H1 (cell line): ENCODE results near the gene MCM3AP. TPM values are rescaled to one million over a fixed set of nuclear protein-coding genes. Genes with fewer than 3 reads are reported as not detected.

Experiments
- CTCF ChIA-PET: fragments of 300-600 bp; sonication (Branson Sonifier 250); formaldehyde crosslinking; loops from one replicate; lab custom pipeline; 2021; ENCODE audit not compliant: partially characterized antibody; lab: Charles Lee
- POLR2A ChIA-PET: fragments of 300-600 bp; sonication (Branson Sonifier 250); formaldehyde crosslinking; loops from one replicate; lab custom pipeline; 2021; ENCODE audit warnings: inconsistent platforms; ENCODE audit not compliant: partially characterized antibody; lab: Charles Lee
- DNase-seq, 2 experiments: peaks; one replicate each; pipeline versions ENCODE4 v3.0.0 to v3.0.0-alpha.2; 2010 to 2022; ENCODE audit warnings: low spot score in 2 of 2, low read depth in 1 of 2, mixed read lengths in 1 of 2
- FAIRE-seq: peaks from 2 replicates; lab custom pipeline; 2011; peaks lifted over from hg19 to GRCh38; lab: Jason Lieb, UNC
- H2AFZ ChIP-seq: 2 replicates; pipeline ENCODE4 v1.8.1; 2012; ENCODE audit warnings: low read length, inconsistent platforms
- H2AK5ac ChIP-seq: 2 replicates; pipeline ENCODE4 v1.6.1; 2013; ENCODE audit warnings: low read depth, low read length
- H2BK120ac ChIP-seq: replicated peaks from 2 replicates; pipeline ENCODE3; 2013; ENCODE audit warnings: low read depth, low read length, inconsistent platforms
- H2BK12ac ChIP-seq: 2 replicates; pipeline ENCODE4 v1.6.1; 2013; ENCODE audit warnings: low read depth, low read length
- H2BK15ac ChIP-seq: 2 replicates; pipeline ENCODE4 v1.6.1; 2013; ENCODE audit warnings: low read length
- H2BK20ac ChIP-seq: 2 replicates; pipeline ENCODE4 v1.6.1; 2013; ENCODE audit warnings: low read length
- H2BK5ac ChIP-seq: 2 replicates; pipeline ENCODE4 v1.6.1; 2013; ENCODE audit warnings: low read depth, low read length
- H3K14ac ChIP-seq: 2 replicates; pipeline ENCODE4 v1.6.1; 2013; ENCODE audit warnings: inconsistent platforms; ENCODE audit not compliant: insufficient read length
- H3K18ac ChIP-seq: 2 replicates; pipeline ENCODE4 v1.6.1; 2013; ENCODE audit warnings: low read length; ENCODE audit errors: extremely low read depth
- H3K23ac ChIP-seq: 2 replicates; pipeline ENCODE4 v1.6.1; 2013; ENCODE audit warnings: inconsistent platforms; ENCODE audit not compliant: insufficient read length
- H3K23me2 ChIP-seq: 2 replicates; pipeline ENCODE4 v1.6.1; 2013; ENCODE audit warnings: low read depth, low read length
- H3K27ac ChIP-seq: 2 replicates; pipeline ENCODE4 v1.6.1; 2011; ENCODE audit warnings: low read depth, low read length, inconsistent platforms
- H3K27me3 ChIP-seq, 4 experiments: replicated peaks in 1 of 4; 1 replicate in 1 of 4; 2 replicates in 3 of 4; pipeline versions ENCODE4 v1.6.1 to v1.8.1; 2011 to 2013; ENCODE audit warnings: low read length in 3 of 4, mild to moderate bottlenecking in 3 of 4, inconsistent platforms in 2 of 4, mixed read lengths in 2 of 4, moderate library complexity in 1 of 4; ENCODE audit not compliant: control insufficient read depth in 3 of 4, insufficient read depth in 3 of 4; ENCODE audit errors: extremely low read depth in 1 of 4
- H3K36me3 ChIP-seq, 4 experiments: 2 replicates each; pipeline versions ENCODE4 v1.6.1 to v1.8.1; 2011 to 2013; ENCODE audit warnings: mild to moderate bottlenecking in 4 of 4, low read length in 3 of 4, moderate library complexity in 2 of 4, control low read depth in 1 of 4, inconsistent platforms in 1 of 4; ENCODE audit not compliant: insufficient read depth in 4 of 4, control insufficient read depth in 2 of 4
- H3K4ac ChIP-seq: replicated peaks from 2 replicates; pipeline ENCODE3; 2013; ENCODE audit warnings: low read length, low read depth, mixed read lengths, inconsistent platforms; ENCODE audit not compliant: insufficient read length
- H3K4me1 ChIP-seq, 4 experiments: replicated peaks in 1 of 4; 1 replicate in 1 of 4; 2 replicates in 3 of 4; pipeline versions ENCODE4 v1.6.1 to v1.8.1; 2011 to 2013; ENCODE audit warnings: low read length in 3 of 4, inconsistent platforms in 2 of 4, mixed read lengths in 1 of 4; ENCODE audit not compliant: insufficient read depth in 4 of 4, control insufficient read depth in 3 of 4
- H3K4me2 ChIP-seq, 2 experiments: 2 replicates each; pipeline versions ENCODE4 v1.6.1 to v1.8.1; 2011 to 2013; ENCODE audit warnings: low read depth in 2 of 2, low read length in 2 of 2, control low read depth in 1 of 2, inconsistent platforms in 1 of 2, mild to moderate bottlenecking in 1 of 2; ENCODE audit not compliant: insufficient read depth in 1 of 2
- H3K4me3 ChIP-seq, 4 experiments: fragments of 200-600, 300-600 bp in 1 of 4; sonication (generic), shearing (Covaris generic), sonication (Bioruptor Twin) in 1 of 4; 2 replicates each; pipeline versions ENCODE4 v1.5.1 to v1.8.1; 2011 to 2016; ENCODE audit warnings: low read length in 4 of 4, low read depth in 3 of 4, control low read depth in 2 of 4, inconsistent platforms in 2 of 4, mild to moderate bottlenecking in 2 of 4, mixed read lengths in 1 of 4, moderate library complexity in 1 of 4; ENCODE audit not compliant: insufficient read depth in 2 of 4; ENCODE audit errors: extremely low read depth in 1 of 4
- H3K56ac ChIP-seq: replicated peaks from 2 replicates; pipeline ENCODE3; 2013; ENCODE audit warnings: low read depth, mild to moderate bottlenecking, mixed read lengths, low read length, inconsistent platforms; ENCODE audit not compliant: insufficient read length
- H3K79me1 ChIP-seq: 2 replicates; pipeline ENCODE4 v1.6.1; 2013; ENCODE audit warnings: low read depth, low read length, control low read depth
- H3K79me2 ChIP-seq, 2 experiments: 2 replicates each; pipeline versions ENCODE4 v1.6.1 to v1.8.1; 2012 to 2013; ENCODE audit warnings: low read length in 2 of 2, mild to moderate bottlenecking in 2 of 2, inconsistent platforms in 1 of 2; ENCODE audit not compliant: insufficient read depth in 2 of 2, control insufficient read depth in 1 of 2
- H3K9ac ChIP-seq, 4 experiments: replicated peaks in 1 of 4; 1 replicate in 1 of 4; 2 replicates in 3 of 4; pipeline versions ENCODE4 v1.6.1 to v1.8.1; 2011 to 2013; ENCODE audit warnings: low read depth in 3 of 4, low read length in 3 of 4, control low read depth in 2 of 4, mild to moderate bottlenecking in 2 of 4, moderate library complexity in 2 of 4, inconsistent platforms in 1 of 4; ENCODE audit errors: extremely low read depth in 1 of 4
- H3K9me3 ChIP-seq, 2 experiments: 2 replicates each; pipeline versions ENCODE4 v1.6.1 to v1.8.1; 2012 to 2013; ENCODE audit warnings: mild to moderate bottlenecking in 2 of 2, moderate library complexity in 2 of 2, control low read depth in 1 of 2, inconsistent platforms in 1 of 2, low read depth in 1 of 2, low read length in 1 of 2, mixed read lengths in 1 of 2; ENCODE audit not compliant: insufficient read depth in 2 of 2
- H4K20me1 ChIP-seq, 2 experiments: replicated peaks in 1 of 2; 2 replicates each; pipeline versions ENCODE3 to v1.8.1; 2011 to 2013; ENCODE audit warnings: inconsistent platforms in 2 of 2, low read length in 2 of 2, mild to moderate bottlenecking in 1 of 2; ENCODE audit not compliant: insufficient read depth in 2 of 2, control insufficient read depth in 1 of 2
- H4K5ac ChIP-seq: 2 replicates; pipeline ENCODE4 v1.6.1; 2013; ENCODE audit warnings: low read length, low read depth, mixed read lengths, inconsistent platforms; ENCODE audit not compliant: insufficient read length
- H4K8ac ChIP-seq: 2 replicates; pipeline ENCODE4 v1.8.0; 2013; ENCODE audit warnings: mild to moderate bottlenecking, moderate library complexity, low read length, inconsistent platforms; ENCODE audit not compliant: insufficient read depth; ENCODE audit errors: extremely low read depth
- H4K91ac ChIP-seq: replicated peaks from 2 replicates; pipeline ENCODE3; 2013; ENCODE audit warnings: low read length, mixed read lengths, inconsistent platforms; ENCODE audit not compliant: insufficient read length
- EGR1 ChIP-seq: IDR thresholded peaks from 2 replicates; pipeline ENCODE4 v1.6.1; 2011; ENCODE audit warnings: low read depth, low read length, borderline replicate concordance
- EZH2 ChIP-seq: fragments of 200-600 bp; sonication (generic); IDR thresholded peaks from 2 replicates; pipeline ENCODE4 v1.7.1; 2012; ENCODE audit warnings: low read depth, mild to moderate bottlenecking, moderate library complexity, low read length, inconsistent platforms; ENCODE audit not compliant: severe bottlenecking
- FOSL1 ChIP-seq: IDR thresholded peaks from 2 replicates; pipeline ENCODE4 v1.6.1; 2011; ENCODE audit warnings: mild to moderate bottlenecking, low read depth, low read length, moderate library complexity; ENCODE audit not compliant: insufficient read depth
- GABPA ChIP-seq: IDR thresholded peaks from 2 replicates; pipeline ENCODE4 v1.6.1; 2011; ENCODE audit warnings: mild to moderate bottlenecking, low read length, moderate library complexity, borderline replicate concordance; ENCODE audit not compliant: insufficient read depth
- HDAC6 ChIP-seq: IDR thresholded peaks from one replicate; pipeline ENCODE4 v1.7.1; 2012; ENCODE audit warnings: low read depth, mild to moderate bottlenecking, inconsistent platforms, low read length, moderate library complexity
- JUN ChIP-seq: IDR thresholded peaks from 2 replicates; pipeline ENCODE4 v1.6.1; 2011; ENCODE audit warnings: low read depth, mild to moderate bottlenecking, improper control_type of control experiment, low read length
- MAX ChIP-seq: IDR thresholded peaks from 2 replicates; pipeline ENCODE4 v1.6.1; 2012; ENCODE audit warnings: inconsistent platforms
- NRF1 ChIP-seq: IDR thresholded peaks from 2 replicates; pipeline ENCODE4 v1.6.1; 2011; ENCODE audit warnings: mild to moderate bottlenecking, low read depth, low read length, improper control_type of control experiment
- WGBS, 2 experiments: shearing (Covaris generic) in 1 of 2; methylation state at CpG; one replicate each; pipeline versions ENCODE4 v1.1.6 to v1.1.7; 2013 to 2015; ENCODE audit warnings: low lambda C conversion rate in 2 of 2, mixed read lengths in 2 of 2, inconsistent platforms in 1 of 2, low coverage in 1 of 2, missing lambda C conversion rate in 1 of 2; ENCODE audit not compliant: insufficient replicate concordance in 2 of 2, insufficient coverage in 1 of 2, insufficient read length in 1 of 2; ENCODE audit errors: extremely low coverage in 1 of 2, missing lambda C conversion rate in 1 of 2; 5-methylcytosine and 5-hydroxymethylcytosine counted together
- polyA plus RNA-seq, 7 experiments: library from polyadenylated mRNA; depleted of rRNA in 3 of 7; stranded (reverse) in 5 of 7; unstranded in 2 of 7; fragments of >200 nt in 5 of 7; fragments of 200-250 nt in 2 of 7; gene quantifications; 1 replicate in 5 of 7; 2 replicates in 1 of 7; 4 replicates in 1 of 7; pipeline versions ENCODE4 v1.2.1 to v1.2.3, GENCODE V29; 2011 to 2013; ENCODE audit warnings: missing spikeins in 2 of 7, mixed read lengths in 2 of 7
- total RNA-seq: library from RNA; stranded (reverse); fragmentation: NEBNext Ultra II Directional; extraction: Animal tissue kit (Norgen Biotek cat#: 25700); gene quantifications from 2 replicates; pipeline ENCODE4 v1.2.1, GENCODE V29; 2021

MCM3AP gene
- total and polyA plus RNA-seq, 2 of the 8 experiments (the other 6 are each of a cell fraction or from before 2014, with no cell fraction given) = 37.2 to 119 TPM

GRCh38 chr21:46269466-46269865 lies 15.9 kb downstream of the MCM3AP start:
- Histone ChIP-seq H3K79me2 (no peaks in the 10 kb centered on the region), H4K5ac (no peak overlapping the region), H2BK120ac (no peak overlapping the region), H2BK12ac (no peak overlapping the region), H3K23me2 (no peaks in the 10 kb centered on the region), H2AK5ac (no peak overlapping the region), H4K20me1 (peaks cover 7 to 20% of the 10 kb centered on the region in 2 experiments), H4K8ac (no peak overlapping the region), H3K9ac (no peak overlapping the region), H2BK15ac (no peak overlapping the region), H3K14ac (no peak overlapping the region), H3K56ac (no peak overlapping the region), H3K27ac (no peak overlapping the region), H3K4me3 (no peak overlapping the region), H3K9me3 (no peaks in the 10 kb centered on the region), H3K4me2 (no peak overlapping the region), H3K36me3 (peaks cover 24 to 75% (median 67%) of the 10 kb centered on the region in 4 experiments), H2BK5ac (no peak overlapping the region), H3K23ac (no peak overlapping the region), H3K79me1 (peaks cover 3% of the 10 kb centered on the region; the same call in 1 of the 2 replicates), H3K27me3 (no peaks in the 10 kb centered on the region), H2AFZ (no peak overlapping the region)
- POLR2A ChIA-PET = interaction anchor here (1.7 kb wide), 1 partner anchor 9 kb away, joined by 4 read pairs; no protein-coding TSS in a partner anchor
- WGBS, 2 experiments = 99% methylated on average over 10 of the region's 10 CpGs; no CpG with 5 or more reads in 1 of the 2 experiments
- DNase-seq = no peak
- CTCF ChIA-PET = no interaction called here
- TF ChIP-seq EGR1 = no peak
- TF ChIP-seq JUN = no peak
- no peak for TF ChIP-seq GABPA
- TF ChIP-seq MAX = no peak
- no peak for TF ChIP-seq FOSL1
- no peak for TF ChIP-seq NRF1
- TF ChIP-seq EZH2 = no peak
- no peak for TF ChIP-seq HDAC6
- TF ChIP-seq, all 59 proteins: peak for 0
- Histone ChIP-seq H3K4ac (no peak overlapping the region), H4K91ac (no peak overlapping the region), H3K18ac (no peak overlapping the region), H3K4me1 (no peaks in the 10 kb centered on the region), H2BK20ac (no peak overlapping the region)
- no peak for FAIRE-seq
